ENCODE measurements around the gene ZG16.

DNA sequence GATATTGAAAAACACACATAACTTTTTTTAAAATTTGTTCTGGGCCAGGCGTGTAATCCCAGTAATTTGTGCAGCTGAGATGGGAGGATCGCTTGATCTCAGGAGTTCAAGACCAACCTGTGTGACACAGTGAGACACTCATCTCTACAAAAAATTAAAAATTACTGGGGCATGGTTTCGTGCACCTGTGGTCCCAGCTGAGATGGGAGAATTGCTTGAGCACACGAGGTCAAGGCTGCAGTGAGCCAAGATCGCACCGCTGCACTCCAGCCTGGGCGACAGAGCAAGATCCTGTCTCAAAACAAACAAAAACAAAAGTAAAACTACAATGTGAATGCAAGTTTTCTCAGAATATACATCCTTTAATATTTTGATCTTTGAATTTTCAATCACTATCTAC, 47.4 kb upstream of the ZG16 start:
- TF ChIP-seq, protein P1, sequence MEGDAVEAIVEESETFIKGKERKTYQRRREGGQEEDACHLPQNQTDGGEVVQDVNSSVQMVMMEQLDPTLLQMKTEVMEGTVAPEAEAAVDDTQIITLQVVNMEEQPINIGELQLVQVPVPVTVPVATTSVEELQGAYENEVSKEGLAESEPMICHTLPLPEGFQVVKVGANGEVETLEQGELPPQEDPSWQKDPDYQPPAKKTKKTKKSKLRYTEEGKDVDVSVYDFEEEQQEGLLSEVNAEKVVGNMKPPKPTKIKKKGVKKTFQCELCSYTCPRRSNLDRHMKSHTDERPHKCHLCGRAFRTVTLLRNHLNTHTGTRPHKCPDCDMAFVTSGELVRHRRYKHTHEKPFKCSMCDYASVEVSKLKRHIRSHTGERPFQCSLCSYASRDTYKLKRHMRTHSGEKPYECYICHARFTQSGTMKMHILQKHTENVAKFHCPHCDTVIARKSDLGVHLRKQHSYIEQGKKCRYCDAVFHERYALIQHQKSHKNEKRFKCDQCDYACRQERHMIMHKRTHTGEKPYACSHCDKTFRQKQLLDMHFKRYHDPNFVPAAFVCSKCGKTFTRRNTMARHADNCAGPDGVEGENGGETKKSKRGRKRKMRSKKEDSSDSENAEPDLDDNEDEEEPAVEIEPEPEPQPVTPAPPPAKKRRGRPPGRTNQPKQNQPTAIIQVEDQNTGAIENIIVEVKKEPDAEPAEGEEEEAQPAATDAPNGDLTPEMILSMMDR (IDR thresholded peaks at IDR 0.05): no peak
- TF ChIP-seq POLR2A (IDR thresholded peaks at IDR 0.05): no peak
- no peak for TF ChIP-seq EP300 (IDR thresholded peaks at IDR 0.05)
